K562 (cell line): ENCODE measurements around the gene ZNF544. TPM values are rescaled to one million over a fixed set of nuclear protein-coding genes. Genes with fewer than 3 reads are reported as not detected.

ENCODE experiments used
- ASH1L ChIP-seq: fragments of 450-650 bp; IDR thresholded peaks from 2 replicates; pipeline ENCODE4 v1.6.1; 2018; ENCODE audit warnings: borderline replicate concordance, mild to moderate bottlenecking, low read depth; ENCODE audit not compliant: partially characterized antibody
- CGGBP1 ChIP-seq: fragments of 250-450 bp; sonication (Bioruptor Pico); IDR thresholded peaks from 2 replicates; pipeline ENCODE4 v1.9.0; 2021; ENCODE audit warnings: mild to moderate bottlenecking
- COPS2 ChIP-seq: fragments of 450-650 bp; conservative IDR thresholded peaks from 2 replicates; pipeline ENCODE4 v1.6.1; 2016; ENCODE audit warnings: mild to moderate bottlenecking, moderate library complexity
- CREB3 ChIP-seq: fragments of 450-650 bp; conservative IDR thresholded peaks from 2 replicates; pipeline ENCODE4 v1.6.1; 2016; ENCODE audit warnings: missing genetic modification characterization, low read depth, mild to moderate bottlenecking, missing compliant biosample characterization, moderate library complexity
- KAT2B ChIP-seq: IDR thresholded peaks from one replicate; pipeline ENCODE4 v1.6.1; 2012; ENCODE audit warnings: low read depth, mild to moderate bottlenecking, control low read depth, inconsistent platforms, low read length, moderate library complexity
- MCM2 ChIP-seq: fragments of 450-650 bp; IDR thresholded peaks from 2 replicates; pipeline ENCODE4 v1.6.1; 2017; ENCODE audit warnings: low read depth, mild to moderate bottlenecking
- MIER1 ChIP-seq: fragments of 450-650 bp; IDR thresholded peaks from 2 replicates; pipeline ENCODE4 v1.6.1; 2016; ENCODE audit warnings: antibody characterized with exemption, mild to moderate bottlenecking, low read depth
- MNT ChIP-seq, 2 experiments: fragments of 450-650 bp; conservative IDR thresholded peaks; 2 replicates each; pipeline ENCODE4 v1.6.1; 2017; ENCODE audit warnings: mild to moderate bottlenecking in 2 of 2, moderate library complexity in 2 of 2
- RNF219 ChIP-seq: fragments of 250-450 bp; sonication (Bioruptor Pico); IDR thresholded peaks from 2 replicates; pipeline ENCODE4 v1.5.0; 2022; ENCODE audit warnings: mild to moderate bottlenecking
- SIX5 ChIP-seq, 2 experiments: IDR thresholded peaks; 2 replicates each; pipeline ENCODE4 v1.6.1; 2011; ENCODE audit warnings: low read length in 2 of 2, borderline replicate concordance in 1 of 2, low read depth in 1 of 2, mild to moderate bottlenecking in 1 of 2, moderate library complexity in 1 of 2; ENCODE audit not compliant: insufficient read depth in 1 of 2
- SNIP1 ChIP-seq: fragments of 450-650 bp; IDR thresholded peaks from 2 replicates; pipeline ENCODE4 v1.7.1; 2017; ENCODE audit warnings: low read depth, mild to moderate bottlenecking
- ZBTB12 ChIP-seq: fragments of 250-450 bp; sonication (Bioruptor Pico); IDR thresholded peaks from 2 replicates; pipeline ENCODE4 v1.4.0; 2020
- ZHX1 ChIP-seq: fragments of 150-350 bp; conservative IDR thresholded peaks from 2 replicates; pipeline ENCODE4 v1.6.1; 2014; ENCODE audit warnings: low read length
- ZNF324 ChIP-seq: fragments of 250-450 bp; sonication (Bioruptor Pico); IDR thresholded peaks from 2 replicates; pipeline ENCODE4 v1.4.0; 2020; ENCODE audit warnings: mild to moderate bottlenecking
- ZNF75A ChIP-seq: fragments of 450-650 bp; formaldehyde crosslinking; IDR thresholded peaks from 2 replicates; pipeline ENCODE4 v1.4.0; 2020; ENCODE audit warnings: mild to moderate bottlenecking
- ZNF785 ChIP-seq: fragments of 250-450 bp; sonication (Bioruptor Pico); IDR thresholded peaks from 2 replicates; pipeline ENCODE4 v1.4.0; 2020; ENCODE audit warnings: mild to moderate bottlenecking
- polyA plus RNA-seq, 8 experiments: library from polyadenylated mRNA; depleted of rRNA in 4 of 8; stranded (reverse) in 5 of 8; unstranded in 3 of 8; fragments of >200 nt; fragmentation: Nextera tagmentation in 2 of 8; fragmentation: Illumina TruSeq in 1 of 8; extraction: Ambion mirVana in 2 of 8; extraction: Trizol in 1 of 8; gene quantifications; 2 replicates each; pipeline versions ENCODE4 v1.2.1 to v1.2.3, GENCODE V29; 2011 to 2014; ENCODE audit warnings: inconsistent platforms in 1 of 8, missing spikeins in 1 of 8
- total RNA-seq, 7 experiments: library from RNA; depleted of rRNA in 6 of 7; stranded (reverse); fragments of >200 nt in 6 of 7; fragmentation: Illumina TruSeq in 2 of 7; extraction: Trizol in 2 of 7; gene quantifications; 2 replicates each; pipeline versions ENCODE4 v1.2.1 to v1.2.3, GENCODE V29; 2011 to 2021; ENCODE audit warnings: low replicate concordance in 1 of 7

The ZNF544 gene
- total and polyA plus RNA-seq, 9 of the 15 experiments (the other 6 are each of a cell fraction or from before 2014, with no cell fraction given): 23.6 to 59.0 (median 41.4) TPM

GRCh38 chr19:58305065-58305931 lies 76.6 kb downstream of the ZNF544 start, which contains the start of gene ERVK3-1 (continued):
- TF ChIP-seq CREB3 (tag) (0 out of 2 replicates have a peak, but pooled peaks have one; percentile 37), MIER1 (no peak), RNF219 (CRISPR knock-in tag) (no peak), COPS2 (no peak), SIX5 (IDR thresholded peaks at IDR 0.05; ENCODE audit: borderline replicate concordance in 1 of 2, insufficient read depth in 1 of 2, low read depth in 1 of 2, low read length in 2 of 2) (peak; percentile 92 to 94), ZHX1 (no peak), SNIP1 (no peak), ZNF324 (CRISPR knock-in tag) (no peak), ASH1L (peak; percentile 58), ZNF75A (CRISPR knock-in tag) (no peak), ZNF785 (no peak), ZBTB12 (CRISPR knock-in tag) (peak; percentile 55), KAT2B (no peak), CGGBP1 (CRISPR knock-in tag) (no peak), MNT (conservative IDR thresholded peaks at IDR 0.05) (peak; percentile 89 to 94), MCM2 (no peak)
